CD4-positive, alpha-beta T cell treated with Interleukin-1 beta for 1 hour (primary cell): Measurements from ENCODE around the gene TATDN2.
"Not testable (repeated sequence)": the region's sequence is repeated elsewhere in the genome, so short reads cannot be mapped to it uniquely, and the experiment has no call there.

Source experiments
- DNase-seq, 2 donors: peaks; one replicate each; pipeline ENCODE4 v3.0.0-alpha.2; 2020 to 2022

Gene TATDN2

GRCh38 chr3:10292505-10293419 lies 44.5 kb downstream of the TATDN2 start, which contains the start of gene GHRL:
GHRL (minus strand) TSS chr3:10292947; CDS start chr3:10290180, 2,767 bp downstream.
- DNase-seq = peak; percentile 10 to 72

GRCh38 chr3:10294030-10294586 lies 45.8 kb downstream of the TATDN2 start:
- DNase-seq = no peak

GRCh38 chr3:10298064-10298463 lies 49.8 kb downstream of the TATDN2 start:
- not testable (repeated sequence) for DNase-seq

GRCh38 chr3:10299175-10299574 lies 50.9 kb downstream of the TATDN2 start:
- no peak for DNase-seq

GRCh38 chr3:10299679-10300078 lies 51.4 kb downstream of the TATDN2 start:
- no peak for DNase-seq

- DNase-seq = no peak
Observed at GRCh38 chr3:10300087-10300486, 51.8 kb downstream of the TATDN2 start.

GRCh38 chr3:10303105-10303504 lies 54.8 kb downstream of the TATDN2 start:
- no peak for DNase-seq

GRCh38 chr3:10303785-10304184 lies 55.5 kb downstream of the TATDN2 start:
- no peak for DNase-seq

GRCh38 chr3:10304905-10305304 lies 56.6 kb downstream of the TATDN2 start:
- DNase-seq = no peak

GRCh38 chr3:10305331-10305902 lies 57.2 kb downstream of the TATDN2 start:
- DNase-seq = no peak

GRCh38 chr3:10306156-10306555 lies 57.9 kb downstream of the TATDN2 start:
- DNase-seq = no peak

GRCh38 chr3:10308678-10309077 lies 60.4 kb downstream of the TATDN2 start:
- DNase-seq = no peak

- no peak for DNase-seq
Observed at GRCh38 chr3:10309736-10310135, 61.5 kb downstream of the TATDN2 start.

GRCh38 chr3:10310578-10310977 lies 62.3 kb downstream of the TATDN2 start:
- DNase-seq = no peak

- DNase-seq = no peak
Observed at GRCh38 chr3:10311710-10312109, 63.5 kb downstream of the TATDN2 start.

GRCh38 chr3:10312391-10312790 lies 64.1 kb downstream of the TATDN2 start:
- DNase-seq = no peak

GRCh38 chr3:10312861-10313260 lies 64.6 kb downstream of the TATDN2 start:
- no peak for DNase-seq

- DNase-seq = no peak
Observed at GRCh38 chr3:10315101-10315500, 66.8 kb downstream of the TATDN2 start.

- no peak for DNase-seq
Observed at GRCh38 chr3:10315771-10316344, 67.6 kb downstream of the TATDN2 start.

- no peak for DNase-seq
Observed at GRCh38 chr3:10317311-10317960, 69.2 kb downstream of the TATDN2 start.

GRCh38 chr3:10317961-10318350 lies 69.7 kb downstream of the TATDN2 start:
- no peak for DNase-seq

GRCh38 chr3:10319251-10319650 lies 71.0 kb downstream of the TATDN2 start:
- DNase-seq = no peak

GRCh38 chr3:10319804-10320203 lies 71.5 kb downstream of the TATDN2 start:
- no peak for DNase-seq
